ENCODE results near the gene ILKAP.

Gene ILKAP

DNA sequence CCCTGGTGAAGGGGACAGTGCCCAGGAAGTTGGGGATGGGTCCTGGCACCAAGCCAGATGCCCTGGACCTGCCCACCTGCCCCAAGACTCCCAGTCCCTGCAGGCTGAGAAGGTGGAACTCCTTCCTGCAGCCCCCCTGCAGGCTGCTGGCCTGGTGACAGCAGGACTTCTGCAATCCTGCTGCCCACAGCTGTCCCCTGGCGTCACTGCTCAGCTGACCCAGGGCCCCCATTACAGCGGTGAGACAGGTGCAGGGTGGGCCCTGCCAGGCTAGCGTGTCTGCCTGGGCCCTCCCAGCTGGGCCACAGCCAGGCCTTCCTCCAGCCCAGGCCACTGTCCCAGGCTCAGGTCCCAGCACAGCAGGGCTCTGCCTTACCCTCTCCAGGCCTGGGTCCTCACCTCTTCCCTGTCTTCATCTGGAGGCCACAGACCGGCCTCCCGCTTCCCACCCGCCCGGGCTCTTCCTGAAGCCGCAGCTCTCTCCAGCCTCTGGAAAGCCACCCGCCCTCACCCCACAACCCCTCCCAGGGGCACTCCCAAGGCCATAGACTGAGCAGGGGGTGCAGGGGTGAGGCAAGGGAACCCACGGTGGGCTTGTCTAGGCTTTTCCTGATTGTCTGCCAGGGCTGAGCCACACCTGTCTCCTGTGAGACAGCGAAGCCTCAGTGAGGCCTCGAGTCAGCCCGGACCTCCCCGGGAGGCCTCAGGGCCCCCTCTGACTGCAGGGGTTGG lies 53.5 kb downstream of the ILKAP start:
- no peak for DNase-seq

GRCh38 chr2:238148981-238149380 lies 54.5 kb downstream of the ILKAP start:
- DNase-seq = no peak

- no peak for DNase-seq
Measured at GRCh38 chr2:238146884-238147544, 56.5 kb downstream of the ILKAP start.

GRCh38 chr2:238145851-238146250 lies 57.6 kb downstream of the ILKAP start:
- no peak for DNase-seq

DNA sequence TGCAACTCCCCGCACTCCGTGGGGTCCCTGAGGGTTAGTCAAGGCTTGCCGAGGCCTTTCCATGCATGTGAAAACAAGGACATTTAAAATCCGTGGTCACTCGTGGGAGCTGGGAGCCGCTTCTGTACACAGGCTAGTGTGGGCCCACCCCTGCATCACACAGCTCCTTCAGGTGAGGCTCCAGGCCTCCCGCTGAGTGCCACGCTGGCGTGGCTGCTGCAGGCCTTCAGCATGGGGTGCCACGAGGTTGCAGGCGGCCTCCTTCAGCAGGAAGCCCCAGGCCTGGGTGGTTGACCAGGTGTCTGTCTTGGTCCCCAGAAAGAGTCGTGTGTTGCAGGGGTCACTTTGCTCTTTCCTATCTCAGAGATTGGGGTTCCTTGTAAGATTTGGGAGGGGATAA lies 58.4 kb downstream of the ILKAP start:
- no peak for DNase-seq

DNA sequence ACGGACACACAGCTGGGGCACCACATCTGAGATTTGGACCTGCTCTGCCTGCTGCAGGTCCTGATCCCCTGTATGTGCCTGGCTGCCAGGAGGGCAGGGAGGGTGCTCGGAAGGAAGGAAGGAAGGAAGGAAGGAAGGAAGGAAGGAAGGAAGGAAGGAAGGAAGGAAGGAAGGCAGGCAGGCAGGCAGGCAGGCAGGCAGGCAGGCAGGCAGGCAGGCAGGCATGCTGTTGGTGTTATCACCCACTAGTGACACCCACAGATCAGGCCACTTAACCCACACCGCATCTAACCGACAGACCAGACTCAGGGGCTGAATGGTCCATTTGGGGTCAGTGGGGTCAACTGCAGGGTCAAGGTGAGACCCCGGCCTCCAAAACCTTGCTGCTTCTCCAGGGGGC lies 59.2 kb downstream of the ILKAP start:
- DNase-seq = no peak

GRCh38 chr2:238143239-238143951 lies 60.1 kb downstream of the ILKAP start:
- no peak for DNase-seq

GRCh38 chr2:238142382-238143205 lies 60.9 kb downstream of the ILKAP start:
- no peak for DNase-seq

GRCh38 chr2:238141541-238142318 lies 61.8 kb downstream of the ILKAP start:
- DNase-seq = no peak

DNA sequence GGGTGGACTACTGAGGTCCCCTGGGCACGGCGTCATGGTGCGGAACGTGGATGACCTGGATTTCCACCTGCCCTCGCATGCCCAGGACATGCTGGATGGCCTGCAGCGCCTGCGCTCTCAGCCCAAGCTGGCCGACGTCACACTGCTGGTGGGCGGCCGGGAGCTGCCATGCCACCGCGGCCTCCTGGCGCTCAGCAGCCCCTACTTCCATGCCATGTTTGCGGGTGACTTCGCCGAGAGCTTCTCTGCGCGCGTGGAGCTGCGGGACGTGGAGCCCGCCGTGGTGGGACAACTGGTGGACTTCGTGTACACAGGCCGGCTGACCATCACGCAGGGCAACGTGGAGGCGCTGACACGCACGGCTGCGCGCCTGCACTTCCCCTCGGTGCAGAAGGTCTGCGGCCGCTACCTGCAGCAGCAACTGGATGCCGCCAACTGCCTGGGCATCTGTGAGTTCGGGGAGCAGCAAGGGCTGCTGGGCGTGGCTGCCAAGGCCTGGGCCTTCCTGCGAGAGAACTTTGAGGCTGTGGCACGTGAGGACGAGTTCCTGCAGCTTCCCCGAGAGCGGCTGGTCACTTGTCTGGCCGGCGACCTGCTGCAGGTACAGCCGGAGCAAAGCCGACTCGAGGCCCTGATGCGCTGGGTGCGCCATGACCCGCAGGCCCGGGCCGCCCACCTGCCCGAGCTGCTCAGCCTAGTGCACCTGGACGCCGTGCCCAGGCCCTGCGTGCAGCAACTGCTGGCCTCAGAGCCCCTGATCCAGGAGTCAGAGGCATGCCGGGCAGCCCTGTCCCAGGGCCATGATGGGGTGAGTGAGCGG lies 62.6 kb downstream of the ILKAP start:
- no peak for DNase-seq

- no peak for DNase-seq
Measured at GRCh38 chr2:238140040-238140439, 63.5 kb downstream of the ILKAP start.

DNA sequence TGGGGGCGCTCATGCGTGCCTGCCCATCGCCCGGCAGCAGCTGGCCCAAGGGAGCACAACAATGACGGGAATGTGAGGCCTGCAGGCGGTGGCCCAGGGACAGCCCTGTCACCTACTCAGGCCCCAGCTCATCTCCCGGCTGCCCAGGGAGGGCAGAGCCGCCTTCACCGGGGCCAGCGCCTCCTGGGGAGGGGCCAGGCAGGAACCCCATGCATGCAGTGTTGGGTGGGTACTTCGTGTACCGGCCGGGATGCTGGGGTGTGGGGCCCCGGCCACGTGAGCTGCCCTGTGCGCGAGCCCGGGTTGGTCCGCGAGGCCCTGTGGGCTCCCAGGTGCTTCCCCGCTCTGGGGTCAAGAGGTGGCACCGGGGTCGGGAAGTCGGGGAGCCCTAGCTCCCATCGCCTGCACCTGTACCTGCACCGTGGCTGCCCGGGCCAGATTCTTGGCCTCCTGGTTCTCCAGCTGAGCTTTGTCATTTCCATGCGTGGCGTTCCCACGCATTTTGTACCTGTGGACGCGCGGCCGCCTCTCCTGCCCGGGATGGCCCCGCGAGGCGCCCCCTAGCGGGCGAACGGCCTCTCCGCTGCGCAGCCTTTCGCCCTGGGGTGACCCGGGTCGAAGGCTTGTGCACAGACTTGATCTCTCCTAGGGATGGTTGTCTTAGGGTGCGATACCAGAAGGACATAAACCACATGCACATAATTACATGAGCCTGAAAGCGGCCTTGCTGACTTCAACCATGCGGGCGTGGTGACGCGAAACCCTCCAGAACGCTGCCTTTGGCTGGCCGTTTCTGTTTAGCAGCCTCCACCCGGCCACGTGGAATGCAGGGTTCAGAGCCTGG lies 64.1 kb downstream of the ILKAP start:
- DNase-seq = no peak

- no peak for DNase-seq
Measured at GRCh38 chr2:238138331-238139195, 64.9 kb downstream of the ILKAP start, which contains the start of gene KLHL30. Gene KLHL30, plus strand, starts transcription at chr2:238138668. Its CDS starts 2,087 bp downstream, at chr2:238140755.

DNA sequence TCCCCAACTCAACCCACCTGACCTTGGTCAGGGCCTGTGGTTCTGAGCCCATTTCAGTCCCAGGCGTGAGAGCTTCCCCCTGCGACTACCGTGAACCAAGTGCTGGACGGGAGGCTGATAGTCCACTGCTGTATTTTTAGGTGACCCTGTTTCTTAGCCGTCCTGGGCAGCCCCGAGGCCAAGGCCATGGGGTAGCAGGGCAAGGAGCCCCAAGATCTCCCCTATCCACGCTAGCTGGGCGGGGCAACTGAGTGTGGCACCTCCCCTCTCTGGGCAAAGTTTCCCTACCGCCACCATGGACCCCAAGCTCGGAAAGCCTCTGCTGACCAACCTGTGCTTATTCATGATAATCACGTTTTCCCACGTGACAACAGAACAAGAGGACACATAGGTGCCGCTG lies 65.6 kb downstream of the ILKAP start:
- no peak for DNase-seq

- DNase-seq = no peak
Measured at GRCh38 chr2:238136820-238137537, 66.5 kb downstream of the ILKAP start.

DNA sequence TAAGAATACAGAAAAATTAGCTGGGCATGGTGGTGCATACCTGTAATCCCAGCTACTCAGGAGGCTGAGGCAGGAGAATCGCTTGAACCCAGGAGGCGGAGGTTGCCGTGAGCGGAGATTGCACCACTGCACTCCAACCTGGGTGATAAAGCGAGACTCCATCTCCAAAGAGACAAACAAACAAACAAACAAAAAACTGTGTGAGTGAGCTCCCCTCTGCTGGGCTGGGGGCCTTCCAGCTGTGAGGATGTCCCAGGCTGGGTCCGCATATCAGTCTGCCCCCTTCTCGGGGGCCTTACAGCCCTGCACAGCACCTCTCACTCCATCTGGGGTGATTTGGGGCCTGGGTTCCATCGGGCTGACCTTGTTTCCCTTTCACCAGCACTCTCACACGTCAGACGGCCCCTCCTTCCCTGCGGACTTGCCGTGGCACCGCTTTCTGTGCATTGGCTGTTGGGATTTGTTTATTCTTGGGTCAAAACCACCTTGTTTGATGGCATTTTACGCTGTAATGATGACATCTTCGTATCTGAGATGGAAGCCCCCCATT lies 67.8 kb downstream of the ILKAP start:
- DNase-seq = no peak

- no peak for DNase-seq
Measured at GRCh38 chr2:238134393-238134785, 69.1 kb downstream of the ILKAP start.

Measured in activated effector memory CD4-positive, alpha-beta T cell treated with Interleukin-2 at 50 U/mL for 16 hours (primary cell).